Stimulated activated CD8-positive, alpha-beta memory T cell treated with anti-CD3 and anti-CD28 coated beads, Interleukin-12 subunit alpha, Interleukin-12 subunit beta, amount 100 ng/mL, for 24 hours (primary cell): ENCODE measurements around the gene UBR4.

Experiments
- DNase-seq: peaks from one replicate; pipeline ENCODE4 v3.0.0-alpha.2; 2020; ENCODE audit errors: extremely low read depth

The UBR4 gene

DNA sequence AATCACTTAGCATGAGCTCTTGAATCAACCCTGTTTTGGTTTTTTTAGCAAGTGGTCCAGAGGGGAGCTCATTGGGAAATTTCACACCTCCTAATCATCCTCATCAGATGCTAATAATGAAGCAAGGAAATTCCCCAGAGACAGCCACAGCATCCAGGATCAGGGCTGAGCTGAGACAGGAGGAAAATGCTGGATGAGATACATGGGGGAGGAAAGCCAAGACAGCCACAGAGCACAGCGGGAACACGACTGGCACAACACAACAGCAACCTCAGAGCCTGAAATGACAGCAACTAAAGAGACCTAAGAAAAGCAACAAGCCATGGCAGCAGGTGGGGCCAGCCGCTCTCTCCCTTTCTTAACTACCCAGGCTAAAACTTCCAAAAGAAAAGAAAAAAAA is 70.4 kb downstream of the UBR4 start:
- DNase-seq = no peak

DNA sequence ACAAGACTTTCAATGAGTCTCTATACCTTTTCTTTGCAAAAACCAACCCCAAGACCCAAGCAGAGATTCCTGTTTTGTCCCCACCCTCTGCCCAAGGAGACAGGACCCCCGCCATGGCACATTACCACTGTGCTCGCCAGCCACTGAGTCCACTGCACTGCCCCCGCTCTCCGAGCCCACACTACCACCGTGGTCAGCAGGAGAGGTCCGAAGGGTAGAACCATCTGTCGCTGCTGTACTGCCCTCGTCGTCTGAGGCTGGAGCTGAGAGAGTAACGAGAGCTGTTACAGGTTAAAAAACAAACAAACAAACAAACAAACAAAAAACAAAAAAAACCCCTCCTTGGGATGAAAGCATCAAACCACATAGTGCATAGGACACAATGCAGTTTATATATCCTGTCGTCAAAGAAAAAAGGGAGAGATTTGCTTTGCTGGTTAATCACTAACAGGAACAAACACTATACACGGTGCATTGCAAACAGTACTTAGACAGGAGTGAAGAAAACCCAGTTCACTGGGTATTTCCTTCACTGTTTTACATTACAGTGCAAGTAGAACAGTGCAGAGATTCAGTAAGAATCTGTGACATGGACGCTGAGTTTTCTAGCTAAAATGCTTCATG is 71.0 kb downstream of the UBR4 start:
- no peak for DNase-seq

DNA sequence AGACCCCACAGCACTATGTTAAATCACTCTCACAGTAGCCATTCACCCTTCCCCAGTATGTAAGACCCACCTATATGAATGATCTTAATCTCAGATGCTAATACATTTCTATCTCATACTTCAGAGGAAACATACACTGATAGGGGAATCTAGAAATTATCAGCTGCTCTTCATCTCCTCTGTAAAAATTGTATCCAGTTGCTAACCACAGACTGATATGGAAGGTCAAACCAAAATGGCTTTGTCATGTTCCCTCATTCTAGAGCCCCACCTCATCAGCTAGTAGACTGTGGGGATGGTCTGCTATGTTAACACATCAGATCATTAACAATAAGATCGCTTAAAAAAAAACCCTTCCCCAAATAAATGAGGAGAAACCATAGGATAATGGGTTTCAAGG is 71.7 kb downstream of the UBR4 start:
- DNase-seq = no peak

DNA sequence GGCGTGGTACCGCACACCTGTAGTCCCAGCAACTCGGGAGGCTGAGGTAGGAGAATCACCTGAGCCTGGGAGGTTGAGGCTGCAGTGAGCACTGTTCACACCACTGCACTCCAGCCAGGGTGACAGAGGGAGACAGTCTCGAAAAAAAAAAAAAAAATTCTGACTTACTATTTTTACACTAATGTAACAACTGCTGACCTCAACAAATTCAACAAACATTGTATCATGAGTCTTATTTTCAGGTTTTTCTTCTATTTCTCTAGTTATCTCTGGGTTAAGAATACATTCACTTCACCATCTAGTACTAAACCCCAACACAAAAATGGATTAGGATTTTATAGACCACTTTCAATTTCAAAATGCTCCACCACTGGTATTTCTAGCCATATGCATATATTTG is 72.9 kb downstream of the UBR4 start:
- no peak for DNase-seq

DNA sequence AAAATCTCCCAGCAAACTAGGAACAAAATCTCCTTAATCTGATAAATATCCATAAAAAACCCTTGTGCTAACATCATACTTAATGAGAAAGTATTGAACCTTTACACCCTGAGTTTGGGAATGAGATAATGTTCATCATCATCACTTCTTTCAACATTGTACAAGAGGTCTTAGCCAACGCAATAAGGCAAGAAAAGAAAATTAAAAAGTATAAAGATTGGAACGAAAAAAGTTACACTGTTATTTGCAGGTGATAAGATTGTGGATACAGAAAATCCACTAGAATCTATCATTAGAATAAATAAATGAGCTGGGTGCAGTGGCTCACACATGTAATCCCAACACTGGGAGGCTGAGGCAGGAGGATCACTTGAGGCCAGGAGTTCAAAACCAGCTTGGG is 76.7 kb downstream of the UBR4 start:
- no peak for DNase-seq

DNA sequence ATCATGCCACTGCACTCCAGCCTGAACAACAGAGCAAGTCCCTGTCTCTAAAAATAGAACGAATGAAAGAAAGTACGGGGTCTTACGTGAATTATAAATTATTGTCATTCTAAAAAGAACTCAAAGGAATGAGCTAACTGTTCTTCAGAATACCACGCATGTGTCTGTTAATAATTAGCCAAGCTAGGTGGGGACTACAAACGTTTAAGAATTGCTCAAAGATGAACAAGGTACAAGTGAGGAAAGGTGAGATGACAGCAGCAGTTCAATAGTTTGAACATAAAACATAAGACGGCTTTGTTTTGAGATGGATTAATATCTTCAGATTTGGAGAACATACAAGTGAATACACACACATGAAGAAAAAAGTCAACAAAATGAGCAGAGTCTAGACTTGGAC is 79.6 kb downstream of the UBR4 start:
- no peak for DNase-seq

DNA sequence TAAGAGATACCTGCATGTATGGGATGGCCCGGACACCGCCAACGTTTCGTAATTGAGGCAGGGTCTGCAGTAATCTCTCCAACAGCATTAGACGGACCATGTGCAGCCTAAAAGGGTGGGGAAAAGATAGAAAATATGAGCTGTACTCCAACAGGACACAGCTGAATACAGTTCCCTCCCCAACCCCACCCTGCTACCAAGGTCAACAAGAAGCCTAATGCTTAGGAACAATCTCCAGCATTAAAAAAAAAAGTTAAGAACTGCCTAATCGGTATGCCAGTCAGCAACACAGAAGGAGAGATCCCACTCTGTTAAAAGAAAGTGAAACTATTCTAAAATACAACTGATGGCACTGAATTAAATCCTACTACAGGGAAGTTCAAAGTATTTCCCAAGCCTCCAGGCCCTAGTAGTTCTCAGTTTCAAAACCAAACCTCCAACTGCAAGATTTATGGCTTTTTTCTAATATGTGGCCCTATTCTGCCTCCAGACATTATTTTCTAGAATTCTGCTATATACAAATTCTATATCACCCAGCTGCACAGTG is 81.0 kb downstream of the UBR4 start:
- DNase-seq = no peak

DNA sequence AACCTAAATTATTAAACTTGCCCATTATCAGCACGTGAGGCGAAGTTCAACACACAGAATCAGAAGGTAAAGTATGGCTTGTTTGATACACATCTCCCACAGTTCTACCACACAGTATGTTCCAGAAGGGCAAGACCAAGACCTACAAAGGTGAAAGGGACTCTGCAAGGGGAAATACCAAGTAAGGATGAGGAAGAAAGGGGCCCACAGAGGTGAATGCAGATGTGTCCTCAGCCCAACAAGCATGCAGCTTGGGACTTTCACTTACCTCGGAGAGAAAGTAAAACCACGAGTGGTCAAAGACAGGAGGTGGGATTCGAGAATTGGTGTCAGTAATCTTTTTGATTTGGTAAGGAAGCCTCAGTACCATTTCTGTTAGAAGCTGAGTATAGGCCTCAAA is 85.8 kb downstream of the UBR4 start:
- no peak for DNase-seq

DNA sequence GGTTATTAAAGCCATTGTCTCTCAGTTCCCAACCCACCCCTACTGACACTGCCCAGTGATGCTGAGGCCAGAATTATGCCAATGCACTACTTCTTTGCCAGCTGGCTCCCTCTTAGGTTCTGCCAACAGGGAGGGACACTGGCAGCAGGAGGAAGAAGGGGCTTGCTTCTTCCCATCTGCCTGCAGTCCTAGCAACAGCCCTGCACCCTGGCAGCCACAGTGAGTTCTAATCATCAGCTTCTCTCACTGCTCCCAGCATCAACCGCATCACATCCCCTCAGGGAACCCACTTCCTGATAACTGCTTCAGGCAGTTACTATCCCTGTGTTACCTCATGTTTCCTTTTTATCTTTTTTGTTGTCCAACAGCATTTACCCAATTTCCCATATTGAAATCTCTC is 86.2 kb downstream of the UBR4 start:
- no peak for DNase-seq

DNA sequence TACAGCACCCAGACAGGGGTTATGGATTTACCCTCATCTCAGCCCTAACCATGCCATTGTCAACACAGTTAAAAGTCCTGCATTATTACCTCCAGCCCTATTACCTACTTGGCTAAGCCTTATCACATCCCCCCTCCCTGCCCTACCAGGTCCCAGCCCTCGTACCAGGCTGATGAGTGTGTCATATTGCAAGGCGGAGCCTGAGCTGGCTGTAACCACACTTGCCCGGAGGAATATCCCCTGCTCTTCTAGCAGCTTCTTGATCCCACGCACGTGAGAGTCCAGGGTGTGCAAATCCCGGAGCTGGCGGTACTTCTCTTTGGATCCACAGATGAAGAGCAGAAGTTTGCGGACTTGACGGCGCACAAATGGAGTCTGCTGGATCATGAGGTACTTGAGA is 87.4 kb downstream of the UBR4 start:
- DNase-seq = no peak

DNA sequence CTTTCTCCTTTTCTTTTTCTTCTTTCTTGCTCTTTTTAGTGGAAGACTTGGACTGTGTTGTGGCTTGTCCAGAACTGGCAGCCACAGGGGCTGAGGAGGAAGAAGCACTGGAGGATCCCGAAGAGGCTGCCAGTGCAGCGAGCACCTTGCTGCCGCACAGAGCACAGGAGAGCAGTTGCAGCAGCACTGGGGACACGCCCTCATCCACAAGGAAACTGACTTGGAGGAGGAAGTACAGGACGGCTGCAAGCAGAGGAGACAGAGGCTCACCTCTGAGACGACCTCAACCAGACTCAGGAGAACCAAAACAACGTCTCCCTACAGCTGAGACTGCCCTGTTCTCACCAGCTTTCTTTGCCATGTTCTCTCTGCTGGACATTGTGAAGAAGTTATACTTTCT is 88.9 kb downstream of the UBR4 start:
- DNase-seq = no peak

DNA sequence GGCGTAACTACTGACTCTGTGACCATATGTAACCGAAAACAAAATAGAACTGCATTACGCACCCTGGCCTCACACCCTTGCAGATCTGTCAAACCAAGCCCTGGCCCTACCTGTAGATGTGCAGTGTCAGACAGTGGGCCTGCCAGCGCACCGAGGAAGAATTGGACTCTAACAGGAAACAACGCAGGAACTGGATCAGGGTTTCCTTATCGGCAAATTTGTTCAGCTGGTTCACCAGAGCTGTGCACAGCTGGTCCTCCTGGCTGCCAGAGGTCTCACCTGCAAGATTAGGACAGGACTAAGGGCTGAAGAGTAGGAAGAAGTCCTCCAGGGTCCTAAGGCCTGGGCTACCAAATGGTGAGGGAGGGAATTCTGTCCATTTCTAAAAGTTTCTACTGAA is 90.0 kb downstream of the UBR4 start:
- no peak for DNase-seq

DNA sequence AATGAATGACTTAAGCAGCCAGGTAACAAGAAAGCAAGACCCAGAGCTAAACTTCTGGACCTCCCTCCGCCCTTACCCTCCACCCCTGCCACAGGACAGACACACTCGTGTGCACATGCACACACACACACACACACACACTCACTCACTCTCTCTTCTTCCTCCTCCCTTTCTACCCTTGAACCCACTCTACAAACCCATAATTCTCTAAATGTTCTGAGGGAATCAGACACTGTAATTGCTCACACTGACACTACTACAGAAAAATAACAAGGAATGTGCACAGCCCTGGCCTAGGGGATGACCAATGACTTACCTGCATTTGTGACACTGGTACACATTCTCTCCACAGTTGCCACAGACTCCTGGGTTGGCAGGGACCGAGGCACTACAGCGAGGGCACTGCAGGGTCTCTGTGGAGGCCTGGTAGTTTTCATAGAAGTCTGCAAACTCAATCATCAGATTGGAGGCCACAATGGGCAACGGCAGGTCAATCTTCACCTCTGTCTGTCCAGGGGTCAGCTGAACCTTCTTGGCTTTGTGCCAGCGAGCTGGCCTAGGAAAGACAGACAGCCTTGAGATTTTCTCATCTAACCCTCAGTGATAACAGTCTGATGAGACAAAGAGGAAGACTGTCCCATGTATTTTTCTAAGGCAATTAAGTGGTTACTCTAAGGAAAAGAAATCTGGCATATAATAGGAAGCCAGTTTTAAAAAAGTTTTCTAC is 94.8 kb downstream of the UBR4 start:
- no peak for DNase-seq

DNA sequence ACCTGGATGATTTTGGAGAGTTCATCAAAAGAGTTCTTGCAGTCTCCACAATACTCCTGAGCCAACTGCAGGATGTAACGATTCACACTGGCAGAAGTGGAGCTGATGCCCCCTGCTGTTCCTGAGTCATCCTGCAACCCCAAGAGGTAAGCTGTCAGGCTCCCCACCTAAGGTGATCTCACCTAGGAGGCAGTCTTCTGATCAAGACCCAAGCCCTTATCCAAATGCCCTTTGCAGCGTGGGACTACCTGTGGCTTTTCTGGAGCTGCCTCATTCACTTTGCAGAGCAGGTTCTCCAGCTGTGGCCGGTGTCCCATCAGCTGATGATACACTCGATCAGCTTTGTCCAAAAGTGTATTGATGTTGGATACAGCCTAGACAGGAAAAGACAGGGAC is 96.4 kb downstream of the UBR4 start:
- no peak for DNase-seq

DNA sequence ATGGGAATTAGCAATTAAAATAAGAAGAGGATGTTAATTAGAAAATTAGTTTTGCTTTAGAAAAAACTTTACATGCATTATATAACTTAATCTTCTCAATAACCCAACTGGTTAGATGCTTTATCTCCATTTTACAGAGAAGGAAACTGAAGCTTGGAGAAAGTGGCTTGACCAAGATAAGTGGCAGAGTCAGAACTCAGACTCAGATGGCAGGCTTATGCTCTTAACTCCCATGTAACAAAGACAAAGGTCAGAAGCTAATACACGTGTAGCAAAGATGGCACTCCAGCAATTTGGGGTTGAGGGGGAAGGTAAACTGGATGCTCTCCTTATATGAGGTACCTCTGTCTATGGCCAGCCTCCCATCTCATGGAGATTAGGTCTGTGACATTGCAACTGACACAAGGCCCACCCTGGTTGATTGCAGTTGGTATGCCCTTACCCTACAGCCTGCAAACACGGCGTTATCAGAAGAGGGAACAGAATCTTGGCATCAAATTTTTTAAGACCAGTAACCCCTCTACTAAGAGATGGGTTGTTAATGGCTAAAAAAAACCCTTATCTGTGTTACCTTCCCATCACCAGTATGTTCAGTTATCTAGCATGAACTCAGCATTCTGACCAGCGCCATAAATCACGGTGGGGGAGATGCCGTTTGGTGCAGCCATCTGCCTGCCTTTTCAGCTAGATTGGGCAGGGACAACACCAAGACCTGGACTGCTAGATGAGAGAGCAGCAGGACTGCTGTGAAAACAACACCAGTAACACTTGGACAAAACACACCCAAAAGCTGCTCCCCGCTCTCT is 97.0 kb downstream of the UBR4 start:
- no peak for DNase-seq

DNA sequence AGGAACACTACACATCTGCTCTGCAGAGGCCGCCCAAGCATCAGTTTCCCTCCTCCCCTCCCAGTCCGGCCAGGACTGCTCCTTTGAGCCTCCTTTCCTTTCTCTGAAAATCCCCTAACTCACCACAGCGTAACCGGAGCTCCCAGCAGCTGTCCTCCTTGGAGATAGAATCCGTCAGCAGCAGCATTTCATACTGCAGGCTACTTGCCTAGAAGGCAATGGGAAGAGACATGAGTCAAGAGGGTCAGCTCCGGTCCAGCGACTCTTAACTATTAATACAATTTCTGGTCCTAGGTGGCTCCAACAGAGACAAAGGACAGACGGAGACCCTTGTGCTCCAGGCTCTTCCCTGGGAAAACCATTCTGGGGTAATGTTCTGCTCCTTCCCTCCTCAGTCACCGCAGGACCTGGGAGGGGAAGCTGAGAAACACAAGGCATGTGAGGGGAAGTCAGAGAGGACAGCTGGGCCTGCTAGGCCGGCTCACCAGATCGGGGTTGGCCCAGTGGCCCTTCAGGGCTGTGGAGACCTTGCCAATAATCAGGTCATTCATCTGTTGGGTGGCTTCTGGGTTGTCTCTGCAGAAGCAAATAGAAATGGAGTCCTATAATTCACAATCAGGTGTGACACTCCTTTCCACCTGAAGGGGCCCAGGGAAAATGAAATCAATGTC is 99.7 kb downstream of the UBR4 start:
- DNase-seq = no peak

DNA sequence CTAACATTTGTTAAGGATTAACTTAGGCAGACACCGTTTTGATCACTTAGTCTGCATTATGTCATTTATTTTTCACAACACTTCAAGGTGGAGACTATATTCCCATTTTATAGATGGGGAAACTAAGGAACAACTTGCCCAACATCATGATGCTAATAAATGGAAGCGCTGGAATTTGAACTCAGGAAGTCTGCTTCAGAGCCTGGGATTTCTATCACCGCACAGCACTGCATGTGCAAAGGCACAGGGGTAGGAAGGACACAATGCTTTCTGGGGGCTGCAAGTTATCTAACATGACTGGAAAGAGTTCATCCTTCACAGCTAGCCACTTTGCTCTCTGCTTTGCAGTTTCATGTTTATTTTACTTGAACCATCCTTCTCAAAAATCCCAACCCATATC is 100.5 kb downstream of the UBR4 start:
- no peak for DNase-seq

DNA sequence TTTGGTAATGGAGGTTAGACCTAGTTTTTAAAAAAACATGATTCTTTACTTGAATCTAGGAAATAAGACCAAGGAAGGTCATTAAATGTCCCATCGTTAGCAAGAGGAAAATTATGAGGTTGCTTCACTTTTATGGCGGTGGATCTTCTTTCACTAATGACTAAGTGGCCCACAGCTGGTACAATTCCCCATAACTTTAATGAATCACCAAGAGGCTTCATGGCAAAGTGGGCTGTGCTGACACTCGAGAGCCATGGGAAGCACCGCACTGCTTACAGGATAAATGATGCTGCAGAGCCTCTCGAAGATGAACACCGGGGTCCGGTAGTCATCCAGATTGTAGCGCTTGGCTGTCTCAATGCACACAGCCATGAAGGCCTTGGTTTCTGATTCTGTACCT is 108.8 kb downstream of the UBR4 start:
- no peak for DNase-seq

DNA sequence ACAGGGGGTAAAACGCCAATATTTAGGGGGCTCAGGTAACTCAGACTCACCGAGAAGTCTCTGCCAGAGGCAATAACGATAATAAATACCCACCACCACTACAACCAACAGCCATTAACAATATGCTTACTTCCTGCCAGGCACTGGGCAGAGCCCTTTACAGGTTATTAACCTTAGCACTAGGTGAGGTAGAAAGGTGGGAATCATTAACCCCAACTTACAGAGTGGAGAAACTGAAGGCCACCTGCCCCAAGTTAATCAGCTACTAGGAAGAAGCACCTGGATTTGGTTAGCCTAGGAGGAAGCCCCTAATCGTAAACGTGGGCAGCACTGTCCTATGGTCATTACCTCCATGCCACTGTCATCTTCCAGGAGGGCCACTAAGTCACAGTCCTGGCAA is 110.0 kb downstream of the UBR4 start:
- no peak for DNase-seq

DNA sequence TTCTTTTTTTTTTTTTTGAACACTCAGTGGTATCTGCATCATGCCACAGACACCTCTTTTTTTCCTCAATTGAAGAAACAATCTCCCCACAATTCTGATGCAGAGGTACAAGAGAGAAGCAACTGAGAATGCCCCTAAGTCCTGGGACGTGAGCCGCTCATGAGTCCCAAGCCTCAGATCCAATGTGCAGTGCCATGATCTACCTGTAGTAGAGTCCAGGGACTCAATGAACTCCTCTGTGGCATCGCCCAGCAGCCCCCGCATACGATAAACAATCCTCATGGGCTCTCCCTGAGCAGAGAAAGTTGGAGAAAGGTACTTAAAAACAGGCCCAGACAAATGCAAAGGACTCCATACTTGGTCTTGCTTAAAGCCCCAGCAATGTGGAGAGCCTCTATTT is 113.1 kb downstream of the UBR4 start:
- no peak for DNase-seq

DNA sequence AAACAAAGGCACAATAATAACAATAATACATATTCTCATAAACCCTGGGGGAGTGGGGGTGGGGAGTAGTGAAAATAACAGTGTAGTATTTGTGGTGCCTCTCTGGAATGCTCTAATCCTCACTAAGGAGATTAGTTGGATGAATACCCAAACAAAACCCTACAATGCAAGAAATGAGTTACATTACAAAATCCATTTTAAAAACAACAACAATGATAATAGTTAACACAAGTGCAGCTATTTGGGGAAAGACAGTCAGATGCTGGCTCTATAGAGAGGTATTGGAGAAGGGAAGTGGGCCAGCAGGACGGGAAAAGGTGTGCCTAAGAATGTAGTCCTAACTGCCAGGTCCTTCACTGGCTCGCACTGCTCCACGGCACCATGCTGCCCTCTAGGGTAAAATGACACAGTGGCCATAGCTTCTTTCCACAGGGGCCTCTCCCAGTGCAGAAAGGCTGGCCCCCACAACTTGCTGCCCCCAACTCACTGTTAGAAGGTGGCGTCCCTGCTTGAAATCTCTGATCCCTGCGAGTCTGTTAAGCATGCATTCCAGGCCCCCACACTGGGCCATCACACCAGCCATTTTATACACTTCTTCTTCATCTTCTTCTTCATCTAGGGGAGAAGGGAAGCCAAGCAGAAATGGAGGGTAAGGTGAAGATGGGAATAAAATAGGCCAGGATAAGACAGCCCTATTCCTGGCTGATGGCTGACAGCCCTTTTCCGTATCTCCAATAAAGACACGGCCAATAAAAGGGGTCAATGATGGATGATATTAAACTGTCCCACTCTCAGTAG is 113.8 kb downstream of the UBR4 start:
- DNase-seq = no peak
